Measurements from ENCODE around the gene OSM.

The OSM gene

DNA sequence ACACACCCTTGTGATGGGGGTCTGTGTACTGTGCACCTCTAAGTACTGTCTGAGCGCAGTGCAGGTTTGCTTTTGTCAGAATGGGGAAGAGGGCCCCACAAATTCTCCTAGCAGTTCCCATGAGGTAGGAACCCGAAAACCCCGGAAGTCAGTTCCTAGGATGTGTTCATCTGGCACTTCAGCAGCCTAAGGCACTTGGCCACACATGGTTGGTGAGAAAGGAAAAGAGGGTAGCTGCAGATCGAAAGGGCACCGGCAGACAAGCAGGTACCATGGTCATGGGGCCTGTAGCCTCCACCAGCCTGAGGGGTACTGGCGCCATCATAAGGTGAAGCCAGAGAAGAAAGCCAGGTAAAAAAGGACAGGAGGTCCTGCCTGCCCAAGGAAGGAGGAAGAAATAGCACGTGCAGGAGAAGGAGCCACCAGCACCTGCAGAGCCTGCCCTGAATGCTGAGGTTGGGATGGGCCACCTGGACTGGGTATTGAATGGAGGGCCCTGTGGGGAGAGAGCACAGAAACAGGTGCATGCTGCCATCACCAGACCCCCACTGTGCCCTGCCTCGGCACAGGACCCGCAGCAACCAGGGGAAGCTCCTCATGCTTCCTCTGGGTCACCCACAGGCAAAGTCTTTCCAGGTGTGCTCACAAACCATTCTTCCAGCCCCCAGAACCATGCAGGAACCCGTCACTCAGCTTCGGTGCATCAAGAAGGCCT, 30.8 kb upstream of the OSM start:
- H3K4me3 ChIP-seq (ENCODE audit: low read depth, low read length), result no peak overlapping the region
- TF ChIP-seq, protein P1, sequence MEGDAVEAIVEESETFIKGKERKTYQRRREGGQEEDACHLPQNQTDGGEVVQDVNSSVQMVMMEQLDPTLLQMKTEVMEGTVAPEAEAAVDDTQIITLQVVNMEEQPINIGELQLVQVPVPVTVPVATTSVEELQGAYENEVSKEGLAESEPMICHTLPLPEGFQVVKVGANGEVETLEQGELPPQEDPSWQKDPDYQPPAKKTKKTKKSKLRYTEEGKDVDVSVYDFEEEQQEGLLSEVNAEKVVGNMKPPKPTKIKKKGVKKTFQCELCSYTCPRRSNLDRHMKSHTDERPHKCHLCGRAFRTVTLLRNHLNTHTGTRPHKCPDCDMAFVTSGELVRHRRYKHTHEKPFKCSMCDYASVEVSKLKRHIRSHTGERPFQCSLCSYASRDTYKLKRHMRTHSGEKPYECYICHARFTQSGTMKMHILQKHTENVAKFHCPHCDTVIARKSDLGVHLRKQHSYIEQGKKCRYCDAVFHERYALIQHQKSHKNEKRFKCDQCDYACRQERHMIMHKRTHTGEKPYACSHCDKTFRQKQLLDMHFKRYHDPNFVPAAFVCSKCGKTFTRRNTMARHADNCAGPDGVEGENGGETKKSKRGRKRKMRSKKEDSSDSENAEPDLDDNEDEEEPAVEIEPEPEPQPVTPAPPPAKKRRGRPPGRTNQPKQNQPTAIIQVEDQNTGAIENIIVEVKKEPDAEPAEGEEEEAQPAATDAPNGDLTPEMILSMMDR (conservative IDR thresholded peaks at IDR 0.05; ENCODE audit: low read depth, low read length), result no peak
- no peak for DNase-seq (ENCODE audit: low read depth)

DNA sequence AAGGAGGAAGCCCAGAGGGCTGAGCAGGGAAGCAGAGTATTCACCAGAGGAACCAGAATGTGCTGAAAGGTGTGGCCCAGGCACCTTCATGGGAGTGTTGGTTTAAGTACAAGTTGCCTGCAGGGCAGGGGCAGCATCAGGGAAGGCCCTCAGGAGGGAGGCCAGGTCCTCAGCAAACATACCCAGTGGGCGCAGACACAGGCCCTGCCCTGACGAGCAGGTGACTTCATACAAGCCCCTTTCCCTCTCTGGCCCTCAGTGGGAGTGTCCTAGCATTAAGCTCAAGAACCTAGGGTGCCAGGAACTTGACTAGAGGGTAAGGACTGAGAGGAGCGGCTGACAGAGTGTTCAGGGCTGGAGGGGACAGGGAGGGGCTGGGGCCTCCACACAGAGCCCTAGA, 30.2 kb upstream of the OSM start:
- TF ChIP-seq, protein P1 (conservative IDR thresholded peaks at IDR 0.05; ENCODE audit: low read depth, low read length), result no peak
- DNase-seq (ENCODE audit: low read depth), result no peak
- H3K4me3 ChIP-seq (ENCODE audit: low read depth, low read length), result no peak overlapping the region

DNA sequence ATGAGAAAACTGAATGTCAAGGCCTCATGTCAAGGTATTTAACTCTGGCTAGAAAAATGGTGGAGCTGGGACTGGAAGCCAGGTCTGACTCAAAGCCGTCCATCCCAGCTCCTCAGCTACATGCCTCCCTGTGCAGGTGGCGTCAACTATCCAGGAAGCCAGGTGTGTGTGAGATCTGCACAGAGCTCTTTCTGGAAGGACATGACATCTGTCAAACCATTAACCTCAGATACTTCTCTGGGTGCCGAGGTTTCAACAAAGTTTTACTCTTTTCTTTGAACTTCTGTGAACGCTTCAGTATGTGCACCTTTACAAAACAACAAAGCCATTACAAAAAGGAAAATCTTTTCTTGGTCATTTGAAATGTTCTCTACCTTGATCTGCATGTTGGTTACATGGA, 29.7 kb upstream of the OSM start:
- no peak overlapping the region for H3K4me3 ChIP-seq (ENCODE audit: low read depth, low read length)
- DNase-seq (ENCODE audit: low read depth), result no peak
- TF ChIP-seq, protein P1 (conservative IDR thresholded peaks at IDR 0.05; ENCODE audit: low read depth, low read length), result no peak

DNA sequence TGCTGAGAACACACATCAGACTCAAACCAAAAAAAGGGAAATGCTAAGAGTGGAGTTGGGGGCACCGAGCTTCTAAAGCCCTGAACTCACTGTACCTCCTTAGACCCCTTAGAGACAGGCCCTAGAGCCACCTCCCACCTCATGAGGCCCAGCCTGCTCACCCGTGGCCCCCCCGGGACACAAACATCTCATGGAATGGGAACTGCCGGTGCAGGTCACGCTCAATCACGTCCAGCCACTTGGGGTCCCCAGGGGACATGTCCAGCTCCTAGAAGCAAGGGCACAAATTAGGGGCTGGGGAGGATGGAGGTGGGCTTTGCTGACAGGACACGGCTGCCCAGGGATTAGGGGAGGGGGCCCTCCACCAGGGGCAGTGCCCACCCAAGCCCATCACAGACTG, 28.9 kb upstream of the OSM start:
- TF ChIP-seq, protein P1 (conservative IDR thresholded peaks at IDR 0.05; ENCODE audit: low read depth, low read length), result no peak
- no peak overlapping the region for H3K4me3 ChIP-seq (ENCODE audit: low read depth, low read length)
- no peak for DNase-seq (ENCODE audit: low read depth)

DNA sequence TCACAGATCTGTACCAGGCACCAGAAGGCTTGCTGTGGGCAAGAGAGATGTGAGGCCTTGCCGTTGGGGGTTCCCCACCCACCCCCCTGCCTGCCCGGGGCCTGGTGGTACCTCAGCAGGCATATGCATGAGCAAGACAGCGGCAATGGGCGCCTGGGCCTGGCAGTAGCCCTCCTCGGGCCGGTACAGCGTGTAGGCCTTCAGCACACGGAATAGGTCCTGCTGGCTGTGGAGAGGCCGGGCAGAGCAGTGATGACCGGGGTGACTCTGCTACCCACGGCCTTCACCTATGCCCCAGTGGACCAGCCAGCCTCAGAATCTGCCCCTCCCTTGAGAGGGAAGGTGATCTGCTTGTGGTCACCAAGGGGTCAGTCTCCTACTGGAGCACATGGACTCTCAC, 28.2 kb upstream of the OSM start:
- DNase-seq (ENCODE audit: low read depth), result no peak
- TF ChIP-seq, protein P1 (conservative IDR thresholded peaks at IDR 0.05; ENCODE audit: low read depth, low read length), result no peak
- H3K4me3 ChIP-seq (ENCODE audit: low read depth, low read length), result no peak overlapping the region

DNA sequence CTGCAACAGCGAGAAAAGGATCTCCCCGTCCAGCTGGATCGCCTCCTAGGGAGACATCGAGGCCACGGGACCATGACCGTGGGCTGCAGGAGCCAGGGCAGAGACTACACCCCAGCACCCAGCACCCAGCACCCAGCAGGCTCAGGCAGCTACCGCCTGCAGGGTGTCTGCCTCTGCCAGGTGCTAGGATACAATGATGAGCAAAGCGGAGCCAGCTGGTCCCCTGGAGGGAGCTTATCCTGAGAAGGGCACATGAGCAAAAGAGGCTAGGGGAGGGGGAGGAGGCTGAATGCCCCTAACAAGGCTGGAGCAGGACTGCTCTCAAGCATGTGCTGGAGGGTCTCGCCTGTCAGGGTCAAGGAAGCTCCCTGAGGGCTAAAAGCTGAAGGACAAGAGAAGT, 27.4 kb upstream of the OSM start:
- TF ChIP-seq, protein P1 (conservative IDR thresholded peaks at IDR 0.05; ENCODE audit: low read depth, low read length), result no peak
- no peak overlapping the region for H3K4me3 ChIP-seq (ENCODE audit: low read depth, low read length)
- no peak for DNase-seq (ENCODE audit: low read depth)

DNA sequence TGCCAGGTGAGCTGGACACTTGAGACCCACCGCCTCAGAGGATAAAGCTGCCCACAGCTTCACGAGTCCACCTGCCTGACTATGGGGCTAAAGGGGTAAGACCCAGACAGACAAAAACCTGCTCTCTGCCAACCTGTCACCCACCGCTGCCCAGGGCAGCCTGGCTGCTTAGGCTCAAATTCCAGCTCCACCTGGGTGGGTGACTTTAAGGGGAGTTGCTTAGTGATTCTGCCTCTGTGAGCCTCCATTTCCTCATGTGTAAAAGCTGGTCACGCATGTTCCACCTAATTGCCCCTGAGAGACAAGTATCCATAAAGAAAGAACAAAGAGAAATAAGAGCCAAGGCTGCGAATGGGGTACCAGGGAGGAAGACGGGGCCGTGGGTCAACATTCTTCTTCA, 26.4 kb upstream of the OSM start:
- no peak for DNase-seq (ENCODE audit: low read depth)
- no peak overlapping the region for H3K4me3 ChIP-seq (ENCODE audit: low read depth, low read length)
- TF ChIP-seq, protein P1 (conservative IDR thresholded peaks at IDR 0.05; ENCODE audit: low read depth, low read length), result no peak

Data from choroid plexus epithelial cell (primary cell).